Heart right ventricle (tissue), 16 donors: ENCODE measurements around the gene EIF3K. TPM values are rescaled to one million over a fixed set of nuclear protein-coding genes. Genes with fewer than 3 reads are reported as not detected.

Experiments used
- ATAC-seq, 8 donors: fragments of 200-7000 bp; cut with Tn5 transposase; one replicate each; pipeline ENCODE4 v1.9.1; 2020; ENCODE audit warnings: mild to moderate bottlenecking in 8 of 8, moderate library complexity in 8 of 8, moderate number of reproducible peaks in 1 of 8
- DNase-seq, 2 donors: peaks; one replicate each; pipeline ENCODE4 v3.0.0-alpha.2; 2020
- H3K27ac ChIP-seq, 10 donors: fragments of 200-600 bp; sonication (generic) in 2 of 10; one replicate each; pipeline versions ENCODE4 v1.5.0 to v1.8.0; 2020 to 2022; ENCODE audit warnings: mild to moderate bottlenecking in 3 of 10
- H3K27me3 ChIP-seq, 7 donors: fragments of 200-600 bp; one replicate each; pipeline ENCODE4 v1.8.0; 2021 to 2022; ENCODE audit warnings: mild to moderate bottlenecking in 2 of 7
- H3K36me3 ChIP-seq, 9 donors: fragments of 200-600 bp; sonication (generic) in 1 of 9; one replicate each; pipeline versions ENCODE4 v1.5.0 to v1.8.0; 2020 to 2022; ENCODE audit warnings: mild to moderate bottlenecking in 2 of 9
- H3K4me1 ChIP-seq, 9 donors: fragments of 200-600 bp; sonication (generic) in 1 of 9; one replicate each; pipeline versions ENCODE4 v1.5.0 to v1.8.0; 2020 to 2022; ENCODE audit warnings: mild to moderate bottlenecking in 4 of 9
- H3K4me3 ChIP-seq, 10 donors: fragments of 200-600 bp; sonication (generic) in 2 of 10; one replicate each; pipeline versions ENCODE4 v1.5.0 to v1.8.0; 2020 to 2022; ENCODE audit warnings: mild to moderate bottlenecking in 7 of 10, moderate library complexity in 2 of 10
- H3K9me3 ChIP-seq, 11 donors: fragments of 200-600 bp in 10 of 11; sonication (generic) in 2 of 11; one replicate each; pipeline versions ENCODE4 v1.5.0 to v1.8.0; 2013 to 2022; ENCODE audit warnings: mild to moderate bottlenecking in 2 of 11, control low read depth in 1 of 11, moderate library complexity in 1 of 11
- CTCF ChIP-seq, 9 donors: fragments of 200-600 bp; sonication (generic) in 2 of 9; IDR thresholded peaks; one replicate each; pipeline versions ENCODE4 v1.5.0 to v1.8.0; 2021 to 2022; ENCODE audit warnings: antibody characterized with exemption in 9 of 9, mild to moderate bottlenecking in 5 of 9, moderate library complexity in 1 of 9
- WGBS, 2 donors: extraction: QIAGEN DNeasy Blood & Tissue Kit; methylation state at CpG; one replicate each; pipeline ENCODE4 v1.1.7; 2013; ENCODE audit warnings: inconsistent platforms in 1 of 2; 5-methylcytosine and 5-hydroxymethylcytosine counted together
- intact Hi-C, 10 donors: fragments of 100-400 bp; cut with DNase I; formaldehyde crosslinking; loops; one replicate each; pipeline versions ENCODE4 v1.11.1 to v1.14.2; 2022
- polyA plus RNA-seq, 2 donors: library from polyadenylated mRNA; stranded (reverse); fragments of 200-250 nt; gene quantifications; one replicate each; pipeline ENCODE4 v1.2.3, GENCODE V29; 2013
- total RNA-seq, 10 donors: library from RNA; stranded (reverse); fragmentation: NEBNext Ultra II Directional in 3 of 10; extraction: Animal tissue kit (Norgen Biotek cat#: 25700) in 3 of 10; gene quantifications; one replicate each; pipeline versions ENCODE4 v1.2.1 to v1.2.4, GENCODE V29; 2021 to 2023
- donor health status: Arrhythmogenic right ventricular cardiomyopathy.
- donor health status: ischemic (EF 13 %, LVEDD 7.1; RV severe dilation, severe dysfunction).
- donor health status: healthy with polysubstance abuse.
- donor health status: DM: no; HTN: yes; CAD: no.
- donor health status: DM: no; HTN: no; CAD: no.
- donor health status: ischemic (EF 25% LVEDD 6.9; RV normal size, moderate dysfunction).
- donor health status: ischemic (EF 25% LVEDD 5.7; RV mildly dilated, moderate dysfunction).
- donor health status: healthy.
- donor health status: DM: yes; HTN: yes; CAD: no.
- donor health status: Ischemic cardiomyopathy.
- donor health status: ischemic (EF 35%, LVEDD 5.7; RV mildly dilated, moderate dysfunction).
- donor health status: nonischemic (EF 11% LVEDD 7.7; RV severe dilation, severe dysfunction).
- donor health status: DM: yes; HTN: yes; CAD: no.
- donor health status: PGD.
- donor health status: ischemic (EF 29% LVEDD 5.4; RV normal size, mild dysfunction).
- donor health status: nonischemic (EF 23%, LVEDD 6.1; RV moderate dilation, normal function).

Gene EIF3K
- total and polyA plus RNA-seq, 12 donors, result 505 to 845 (median 631) TPM

GRCh38 chr19:38580080-38580479 is 38.9 kb upstream of the EIF3K start:
- no peak overlapping the region for H3K27ac ChIP-seq
- no peak for TF ChIP-seq CTCF (IDR thresholded peaks at IDR 0.05)

GRCh38 chr19:38583219-38583984 is 35.6 kb upstream of the EIF3K start:
- DNase-seq (no peak), ATAC-seq (no peak)
- 92% methylated on average over 14 of the region's 14 CpGs for WGBS, 2 donors
- Histone ChIP-seq H3K4me3 (no peak overlapping the region), H3K36me3 (peaks cover 0 to 9% (median 0%) of the 10 kb centered on the region in 9 donors), H3K27ac (no peak overlapping the region), H3K27me3 (no peaks in the 10 kb centered on the region), H3K4me1 (peaks cover 0 to 5% (median 0%) of the 10 kb centered on the region in 9 donors), H3K9me3 (no peaks in the 10 kb centered on the region)
- no peak for TF ChIP-seq CTCF (IDR thresholded peaks at IDR 0.05)
- intact Hi-C loops, result no loop called here

More at GRCh38 chr19:38580080-38580479, 38.9 kb upstream of the EIF3K start:
- Histone ChIP-seq H3K27me3 (no peaks in the 10 kb centered on the region), H3K4me1 (no peaks in the 10 kb centered on the region), H3K9me3 (no peaks in the 10 kb centered on the region), H3K4me3 (no peak overlapping the region), H3K36me3 (no peaks in the 10 kb centered on the region)
- intact Hi-C loops, result no loop called here
- DNase-seq (no peak), ATAC-seq (no peak)
- WGBS, 2 donors, result 90 to 91% methylated on average over 15 of the region's 15 CpGs

GRCh38 chr19:38583985-38584305 is 35.0 kb upstream of the EIF3K start:
- Histone ChIP-seq H3K27ac (no peak overlapping the region), H3K4me3 (no peak overlapping the region), H3K4me1 (peaks cover 0 to 5% (median 0%) of the 10 kb centered on the region in 9 donors), H3K9me3 (no peaks in the 10 kb centered on the region), H3K36me3 (peaks cover 0 to 9% (median 0%) of the 10 kb centered on the region in 9 donors), H3K27me3 (no peaks in the 10 kb centered on the region)
- DNase-seq (no peak), ATAC-seq (no peak)
- 84 to 91% methylated on average over 4 of the region's 4 CpGs for WGBS, 2 donors
- intact Hi-C loops, result no loop called here
- no peak for TF ChIP-seq CTCF (IDR thresholded peaks at IDR 0.05)

- no peak for DNase-seq
- intact Hi-C loops, result no loop called here
- Histone ChIP-seq H3K4me1 (peaks cover 0 to 5% (median 0%) of the 10 kb centered on the region in 9 donors), H3K27ac (no peak overlapping the region), H3K36me3 (peaks cover 0 to 9% (median 0%) of the 10 kb centered on the region in 9 donors), H3K9me3 (no peaks in the 10 kb centered on the region), H3K4me3 (no peak overlapping the region), H3K27me3 (peaks cover 0 to 13% (median 0%) of the 10 kb centered on the region in 7 donors)
- peak in 5 of 8 donors; percentile 28 to 63 (median 50) for ATAC-seq
- 78 to 80% methylated on average over 2 of the region's 2 CpGs for WGBS, 2 donors
- TF ChIP-seq CTCF (IDR thresholded peaks at IDR 0.05), result no peak
Observed at GRCh38 chr19:38587562-38587961, 31.4 kb upstream of the EIF3K start.
